GM12891 (cell line): Measurements from ENCODE around the gene CWC25.

Experiments
- POLR2A ChIP-seq: IDR thresholded peaks from 2 replicates; pipeline ENCODE4 v1.6.1; 2011; ENCODE audit warnings: low read depth, low read length, control low read depth
- POLR2AphosphoS5 ChIP-seq: IDR thresholded peaks from 2 replicates; pipeline ENCODE4 v1.6.1; 2011; ENCODE audit warnings: low read depth, low read length, control low read depth
- TAF1 ChIP-seq: IDR thresholded peaks from 2 replicates; pipeline ENCODE4 v1.6.1; 2011; ENCODE audit warnings: low read depth, low read length, control low read depth

DNA sequence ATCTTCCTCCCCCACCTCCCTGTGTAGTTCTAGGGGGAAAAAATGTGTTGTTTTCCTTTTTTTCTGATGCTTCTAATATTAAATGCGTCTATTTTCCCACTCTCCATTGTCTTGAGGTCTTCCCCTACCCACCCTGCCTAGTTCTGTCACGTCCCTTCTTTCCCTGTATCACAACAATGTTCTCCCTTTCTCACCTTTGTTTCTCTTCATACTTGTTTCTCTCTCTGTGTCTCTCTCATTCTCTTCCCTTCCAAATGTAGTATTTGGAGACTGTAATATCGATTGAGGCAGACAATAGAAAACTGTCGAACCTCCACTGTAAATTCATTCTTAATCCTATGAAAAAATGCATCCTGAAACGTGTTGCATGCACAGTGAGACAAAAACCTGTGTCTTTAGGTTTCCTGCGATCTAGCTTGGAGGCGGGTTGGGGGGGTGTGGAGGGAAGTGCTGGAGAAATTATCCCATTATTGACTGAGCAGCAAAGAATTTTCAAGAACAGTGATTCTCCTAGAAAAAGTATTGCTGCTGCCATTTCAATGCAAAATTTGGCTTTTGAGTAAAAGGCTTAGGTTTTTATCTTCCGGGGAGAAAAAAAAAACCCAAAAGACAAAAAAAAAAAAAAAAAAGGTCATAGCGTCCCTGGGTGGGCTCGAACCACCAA, 73.8 kb downstream of the CWC25 start:
- TF ChIP-seq TAF1: no peak
- no peak for TF ChIP-seq POLR2A
- no peak for TF ChIP-seq POLR2AphosphoS5
